GM12878 (cell line): Measurements from ENCODE around the gene CCHCR1. TPM values are rescaled to one million over a fixed set of nuclear protein-coding genes. Genes with fewer than 3 reads are reported as not detected.

Experiments used
- ASH2L ChIP-seq: fragments of 300-600, 200-600 bp; sonication (generic); IDR thresholded peaks from 2 replicates; pipeline ENCODE4 v1.6.1; 2017; ENCODE audit warnings: low read depth, mild to moderate bottlenecking, borderline replicate concordance
- ATF7 ChIP-seq: fragments of 450-650 bp; IDR thresholded peaks from 2 replicates; pipeline ENCODE4 v1.6.1; 2016; ENCODE audit warnings: low read depth, mild to moderate bottlenecking
- DPF2 ChIP-seq: fragments of 450-650 bp; IDR thresholded peaks from 2 replicates; pipeline ENCODE4 v1.6.1; 2017; ENCODE audit warnings: mild to moderate bottlenecking
- E4F1 ChIP-seq: fragments of 450-650 bp; IDR thresholded peaks from 2 replicates; pipeline ENCODE4 v1.6.1; 2018; ENCODE audit warnings: borderline replicate concordance, mild to moderate bottlenecking; ENCODE audit not compliant: partially characterized antibody
- EGR1 ChIP-seq, 2 experiments: IDR thresholded peaks; 1 replicate in 1 of 2; 2 replicates in 1 of 2; pipeline ENCODE4 v1.6.1; 2011 to 2012; ENCODE audit warnings: low read depth in 2 of 2, low read length in 2 of 2, borderline replicate concordance in 1 of 2, mild to moderate bottlenecking in 1 of 2, moderate library complexity in 1 of 2
- EP300 ChIP-seq, 2 experiments: fragments of 150-350 bp in 1 of 2; IDR thresholded peaks; 2 replicates each; pipeline ENCODE4 v1.6.1; 2011 to 2012; ENCODE audit warnings: low read depth in 2 of 2, low read length in 2 of 2, borderline replicate concordance in 1 of 2, improper control_type of control experiment in 1 of 2, inconsistent platforms in 1 of 2; ENCODE audit not compliant: control insufficient read depth in 1 of 2
- ESRRA ChIP-seq: IDR thresholded peaks from 2 replicates; pipeline ENCODE4 v1.6.1; 2012; ENCODE audit warnings: mild to moderate bottlenecking, low read length, improper control_type of control experiment
- FOXK2 ChIP-seq: fragments of 450-650 bp; IDR thresholded peaks from 2 replicates; pipeline ENCODE4 v1.6.1; 2017; ENCODE audit warnings: mild to moderate bottlenecking, moderate library complexity
- HDAC6 ChIP-seq: fragments of 200-600 bp; sonication (generic); IDR thresholded peaks from one replicate; pipeline ENCODE4 v1.8.0; 2017; ENCODE audit warnings: antibody characterized with exemption; ENCODE audit not compliant: unreplicated experiment
- IRF3 ChIP-seq: fragments of 450-650 bp; IDR thresholded peaks from 2 replicates; pipeline ENCODE4 v1.6.1; 2014; ENCODE audit warnings: mild to moderate bottlenecking
- JUND ChIP-seq: IDR thresholded peaks from 2 replicates; pipeline ENCODE4 v1.6.1; 2012; ENCODE audit warnings: low read depth, mild to moderate bottlenecking, low read length, improper control_type of control experiment, moderate library complexity
- NBN ChIP-seq: fragments of 450-650 bp; IDR thresholded peaks from 2 replicates; pipeline ENCODE4 v1.6.1; 2016
- NFYA ChIP-seq: IDR thresholded peaks from 2 replicates; pipeline ENCODE4 v1.6.1; 2011; ENCODE audit warnings: low read depth, mild to moderate bottlenecking, low read length, improper control_type of control experiment, borderline replicate concordance
- RUNX3 ChIP-seq: IDR thresholded peaks from 2 replicates; pipeline ENCODE4 v1.6.1; 2012; ENCODE audit warnings: low read length, inconsistent platforms
- SKIL ChIP-seq: fragments of 450-650 bp; IDR thresholded peaks from 2 replicates; pipeline ENCODE4 v1.6.1; 2017; ENCODE audit warnings: mild to moderate bottlenecking, low read depth, inconsistent platforms; ENCODE audit not compliant: poor library complexity, severe bottlenecking
- TCF7 ChIP-seq: IDR thresholded peaks from 2 replicates; pipeline ENCODE4 v1.6.1; 2014; ENCODE audit warnings: antibody characterized with exemption, borderline replicate concordance
- YBX1 ChIP-seq: fragments of 450-650 bp; IDR thresholded peaks from 2 replicates; pipeline ENCODE4 v1.6.1; 2016; ENCODE audit warnings: antibody characterized with exemption
- ZNF24 ChIP-seq: fragments of 450-650 bp; IDR thresholded peaks from 2 replicates; pipeline ENCODE4 v1.6.1; 2017; ENCODE audit warnings: antibody characterized with exemption, mild to moderate bottlenecking
- ZNF274 ChIP-seq: IDR thresholded peaks from one replicate; pipeline ENCODE4 v1.8.0; 2011; ENCODE audit not compliant: insufficient read length, insufficient read depth
- ZNF592 ChIP-seq: fragments of 450-650 bp; IDR thresholded peaks from 2 replicates; pipeline ENCODE4 v1.6.1; 2017; ENCODE audit warnings: mild to moderate bottlenecking, moderate library complexity
- ZZZ3 ChIP-seq: IDR thresholded peaks from 2 replicates; pipeline ENCODE4 v1.6.1; 2011; ENCODE audit warnings: low read depth; ENCODE audit not compliant: control insufficient read depth, insufficient read length
- polyA plus RNA-seq, 11 experiments: library from polyadenylated mRNA; depleted of rRNA in 4 of 11; unstranded in 6 of 11; stranded (reverse) in 5 of 11; fragments of >200 nt; fragmentation: Nextera tagmentation in 4 of 11; fragmentation: Illumina TruSeq in 1 of 11; extraction: Ambion mirVana in 4 of 11; extraction: Trizol in 1 of 11; gene quantifications; 1 replicate in 1 of 11; 2 replicates in 10 of 11; pipeline versions ENCODE4 v1.2.1 to v1.2.3, GENCODE V29; 2011 to 2016; ENCODE audit warnings: inconsistent platforms in 2 of 11, missing spikeins in 2 of 11, low read depth in 1 of 11
- total RNA-seq, 4 experiments: library from RNA; depleted of rRNA in 3 of 4; stranded (reverse); fragments of >200 nt in 3 of 4; fragmentation: Illumina TruSeq in 1 of 4; extraction: Trizol in 1 of 4; gene quantifications; 2 replicates each; pipeline versions ENCODE4 v1.2.1 to v1.2.3, GENCODE V29; 2013 to 2021

CCHCR1 gene
- total and polyA plus RNA-seq, 10 of the 15 experiments (the other 5 are each of a cell fraction or from before 2014, with no cell fraction given), result 1.0 to 35.2 (median 24.7) TPM

GRCh38 chr6:31197559-31198305, 40.1 kb upstream of the CCHCR1 start (continued):
- no peak for TF ChIP-seq NFYA
- no peak for TF ChIP-seq YBX1
- TF ChIP-seq NBN, result peak; percentile 57; the same call in 1 of the 2 replicates
- TF ChIP-seq ZNF274, result no peak
- TF ChIP-seq ESRRA, result no peak
- peak; percentile 93 for TF ChIP-seq RUNX3
- TF ChIP-seq HDAC6, result peak; percentile 43
- TF ChIP-seq FOXK2, result 0 out of 2 replicates have a peak, but pooled peaks have one; percentile 25
- TF ChIP-seq ZZZ3, result no peak
- TF ChIP-seq TCF7, result no peak
- TF ChIP-seq ZNF24, result no peak
- TF ChIP-seq SKIL, result peak; percentile 45
- TF ChIP-seq ATF7, result peak; percentile 84
- TF ChIP-seq EGR1 (IDR thresholded peaks at IDR 0.05; ENCODE audit: borderline replicate concordance in 1 of 2, low read depth in 2 of 2, low read length in 2 of 2), result peak in 1 of 2 experiments; percentile 91; a peak in 2 of 3 replicates
- TF ChIP-seq ZNF592, result no peak
- no peak for TF ChIP-seq JUND
- TF ChIP-seq ASH2L, result no peak
- 0 out of 2 replicates have a peak, but pooled peaks have one; percentile 56 for TF ChIP-seq DPF2
- no peak for TF ChIP-seq E4F1
- no peak for TF ChIP-seq IRF3
- peak; percentile 31 to 54; a peak in 2 of 4 replicates for TF ChIP-seq EP300 (IDR thresholded peaks at IDR 0.05; ENCODE audit: borderline replicate concordance in 1 of 2, control insufficient read depth in 1 of 2, low read depth in 2 of 2, low read length in 2 of 2)
